Mucosa of rectum (tissue), 2 donors: ENCODE measurements around the gene PHYHIPL.

Experiments used
- H3K27ac ChIP-seq, 2 donors: one replicate each; pipeline ENCODE4 v1.7.0; 2013; ENCODE audit warnings: inconsistent platforms in 2 of 2, low read depth in 2 of 2, low read length in 2 of 2
- H3K27me3 ChIP-seq, 2 donors: one replicate each; pipeline ENCODE4 v1.7.0; 2013; ENCODE audit warnings: low read length in 2 of 2; ENCODE audit not compliant: control insufficient read depth in 2 of 2, insufficient read depth in 2 of 2
- H3K36me3 ChIP-seq, 2 donors: one replicate each; pipeline ENCODE4 v1.7.0; 2013; ENCODE audit warnings: low read length in 2 of 2; ENCODE audit not compliant: control insufficient read depth in 2 of 2, insufficient read depth in 2 of 2
- H3K4me1 ChIP-seq, 2 donors: one replicate each; pipeline ENCODE4 v1.7.0; 2013; ENCODE audit warnings: low read length in 2 of 2, mild to moderate bottlenecking in 1 of 2; ENCODE audit not compliant: control insufficient read depth in 2 of 2, insufficient read depth in 2 of 2
- H3K4me3 ChIP-seq, 2 donors: one replicate each; pipeline ENCODE4 v1.7.0; 2013; ENCODE audit warnings: low read length in 2 of 2
- H3K9ac ChIP-seq, 2 donors: one replicate each; pipeline ENCODE4 v1.7.0; 2013; ENCODE audit warnings: low read length in 2 of 2, low read depth in 1 of 2, mild to moderate bottlenecking in 1 of 2
- H3K9me3 ChIP-seq, 2 donors: one replicate each; pipeline ENCODE4 v1.7.0; 2013; ENCODE audit warnings: low read length in 2 of 2; ENCODE audit not compliant: control insufficient read depth in 2 of 2
- donor health status: healthy.
- donor health status: Normal muscosa, but diverticular disease.

Gene PHYHIPL

GRCh38 chr10:59271160-59271559 lies 94.7 kb downstream of the PHYHIPL start:
- Histone ChIP-seq H3K9ac (no peak overlapping the region), H3K27ac (no peak overlapping the region), H3K4me3 (no peak overlapping the region), H3K4me1 (no peaks in the 10 kb centered on the region), H3K9me3 (no peaks in the 10 kb centered on the region), H3K27me3 (no peaks in the 10 kb centered on the region), H3K36me3 (no peaks in the 10 kb centered on the region)

- H3K36me3 ChIP-seq = no peaks in the 10 kb centered on the region
- no peak overlapping the region for H3K4me3 ChIP-seq
- no peaks in the 10 kb centered on the region for H3K9me3 ChIP-seq
- no peak overlapping the region for H3K9ac ChIP-seq
- H3K27me3 ChIP-seq = no peaks in the 10 kb centered on the region
- H3K4me1 ChIP-seq = no peaks in the 10 kb centered on the region
- H3K27ac ChIP-seq = no peak overlapping the region
These were observed 95.6 kb downstream of the PHYHIPL start for GRCh38 chr10:59272061-59272460.

- H3K9me3 ChIP-seq = no peaks in the 10 kb centered on the region
- no peaks in the 10 kb centered on the region for H3K4me1 ChIP-seq
- no peak overlapping the region for H3K27ac ChIP-seq
- H3K9ac ChIP-seq = no peak overlapping the region
- no peaks in the 10 kb centered on the region for H3K36me3 ChIP-seq
- no peak overlapping the region for H3K4me3 ChIP-seq
- H3K27me3 ChIP-seq = no peaks in the 10 kb centered on the region
These were observed 97.0 kb downstream of the PHYHIPL start for GRCh38 chr10:59273445-59273844.

GRCh38 chr10:59276133-59276532 lies 99.7 kb downstream of the PHYHIPL start:
- Histone ChIP-seq H3K36me3 (no peaks in the 10 kb centered on the region), H3K9ac (no peak overlapping the region), H3K27me3 (no peaks in the 10 kb centered on the region), H3K4me3 (no peak overlapping the region), H3K27ac (no peak overlapping the region), H3K9me3 (no peaks in the 10 kb centered on the region), H3K4me1 (no peaks in the 10 kb centered on the region)

- Histone ChIP-seq H3K27me3 (no peaks in the 10 kb centered on the region), H3K36me3 (no peaks in the 10 kb centered on the region), H3K9ac (no peak overlapping the region), H3K27ac (no peak overlapping the region), H3K9me3 (no peaks in the 10 kb centered on the region), H3K4me3 (no peak overlapping the region), H3K4me1 (no peaks in the 10 kb centered on the region)
These were observed 100.5 kb downstream of the PHYHIPL start for GRCh38 chr10:59276919-59277318.

GRCh38 chr10:59279476-59279875 lies 103.0 kb downstream of the PHYHIPL start:
- H3K9ac ChIP-seq = no peak overlapping the region
- no peak overlapping the region for H3K4me3 ChIP-seq

GRCh38 chr10:59279991-59280505 lies 103.6 kb downstream of the PHYHIPL start:
- no peaks in the 10 kb centered on the region for H3K9me3 ChIP-seq
- H3K27me3 ChIP-seq = no peaks in the 10 kb centered on the region
- no peaks in the 10 kb centered on the region for H3K4me1 ChIP-seq
- no peak overlapping the region for H3K27ac ChIP-seq
- no peak overlapping the region for H3K4me3 ChIP-seq
- no peaks in the 10 kb centered on the region for H3K36me3 ChIP-seq
- no peak overlapping the region for H3K9ac ChIP-seq

More at GRCh38 chr10:59279476-59279875, 103.0 kb downstream of the PHYHIPL start:
- Histone ChIP-seq H3K9me3 (no peaks in the 10 kb centered on the region), H3K27me3 (no peaks in the 10 kb centered on the region), H3K4me1 (no peaks in the 10 kb centered on the region), H3K27ac (no peak overlapping the region), H3K36me3 (no peaks in the 10 kb centered on the region)

- Histone ChIP-seq H3K36me3 (no peaks in the 10 kb centered on the region), H3K4me3 (no peak overlapping the region), H3K27ac (no peak overlapping the region), H3K4me1 (no peaks in the 10 kb centered on the region), H3K9me3 (no peaks in the 10 kb centered on the region), H3K9ac (no peak overlapping the region), H3K27me3 (no peaks in the 10 kb centered on the region)
These were observed 105.4 kb downstream of the PHYHIPL start for GRCh38 chr10:59281861-59282260.

- no peaks in the 10 kb centered on the region for H3K36me3 ChIP-seq
- no peaks in the 10 kb centered on the region for H3K27me3 ChIP-seq
- H3K9me3 ChIP-seq = no peaks in the 10 kb centered on the region
- H3K4me1 ChIP-seq = no peaks in the 10 kb centered on the region
- H3K9ac ChIP-seq = no peak overlapping the region
- H3K4me3 ChIP-seq = no peak overlapping the region
- H3K27ac ChIP-seq = no peak overlapping the region
These were observed 107.1 kb downstream of the PHYHIPL start for GRCh38 chr10:59283456-59284091.

GRCh38 chr10:59284118-59284975 lies 107.9 kb downstream of the PHYHIPL start:
- Histone ChIP-seq H3K9ac (no peak overlapping the region), H3K36me3 (no peaks in the 10 kb centered on the region), H3K4me3 (no peak overlapping the region), H3K9me3 (no peaks in the 10 kb centered on the region), H3K27me3 (no peaks in the 10 kb centered on the region), H3K27ac (no peak overlapping the region), H3K4me1 (no peaks in the 10 kb centered on the region)
